Ishikawa (cell line): Measurements from ENCODE around the gene TM4SF18.

ENCODE experiments used
- CREB1 ChIP-seq: IDR thresholded peaks from 2 replicates; pipeline ENCODE4 v1.6.1; 2012; ENCODE audit warnings: low read depth
- EP300 ChIP-seq: IDR thresholded peaks from 2 replicates; pipeline ENCODE4 v1.6.1; 2012; ENCODE audit warnings: borderline replicate concordance
- FOXM1 ChIP-seq: IDR thresholded peaks from 2 replicates; pipeline ENCODE4 v1.6.1; 2012; ENCODE audit warnings: low read depth, borderline replicate concordance
- MAX ChIP-seq: IDR thresholded peaks from 2 replicates; pipeline ENCODE4 v1.6.1; 2012
- NFIC ChIP-seq: IDR thresholded peaks from 2 replicates; pipeline ENCODE4 v1.6.1; 2012
- RAD21 ChIP-seq: IDR thresholded peaks from 2 replicates; pipeline ENCODE4 v1.6.1; 2012; ENCODE audit warnings: low read depth
- REST ChIP-seq: IDR thresholded peaks from 2 replicates; pipeline ENCODE4 v1.6.1; 2012; ENCODE audit warnings: low read depth, mild to moderate bottlenecking
- TAF1 ChIP-seq: IDR thresholded peaks from 2 replicates; pipeline ENCODE4 v1.6.1; 2012; ENCODE audit warnings: low read depth, mild to moderate bottlenecking
- TCF12 ChIP-seq: IDR thresholded peaks from 2 replicates; pipeline ENCODE4 v1.6.1; 2012; ENCODE audit warnings: low read depth
- USF1 ChIP-seq: IDR thresholded peaks from 2 replicates; pipeline ENCODE4 v1.6.1; 2012

- TF ChIP-seq REST (no peak), TAF1 (no peak), TCF12 (no peak), RAD21 (no peak), NFIC (no peak), FOXM1 (no peak), USF1 (no peak), CREB1 (no peak), EP300 (no peak), MAX (no peak)
Observed at GRCh38 chr3:149310796-149311534, 22.5 kb downstream of the TM4SF18 start.
